ENCODE results near the gene OR56A5.

OR56A5 gene

GRCh38 chr11:5931061-5931460 lies 37.2 kb downstream of the OR56A5 start:
- DNase-seq: no peak

DNA sequence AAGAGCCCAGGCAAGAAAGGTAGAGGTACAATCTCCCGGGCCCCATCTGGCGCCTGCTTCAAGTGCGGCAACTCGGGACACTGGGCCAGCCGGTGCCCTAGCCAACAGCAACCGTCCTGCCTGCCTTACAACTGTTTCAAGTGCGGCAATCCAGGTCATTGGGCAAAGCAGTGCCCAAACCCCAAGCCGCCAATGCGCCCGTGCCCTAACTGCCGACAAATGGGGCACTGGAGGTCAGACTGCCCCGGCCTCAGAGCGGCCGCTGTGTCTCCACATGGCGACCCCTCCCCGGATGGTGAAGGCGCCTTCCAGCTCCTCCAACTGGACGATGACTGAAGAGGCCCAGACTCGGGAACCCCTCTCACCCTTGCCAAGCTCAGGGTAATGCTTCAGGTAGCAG lies 37.7 kb downstream of the OR56A5 start:
- no peak for DNase-seq

DNA sequence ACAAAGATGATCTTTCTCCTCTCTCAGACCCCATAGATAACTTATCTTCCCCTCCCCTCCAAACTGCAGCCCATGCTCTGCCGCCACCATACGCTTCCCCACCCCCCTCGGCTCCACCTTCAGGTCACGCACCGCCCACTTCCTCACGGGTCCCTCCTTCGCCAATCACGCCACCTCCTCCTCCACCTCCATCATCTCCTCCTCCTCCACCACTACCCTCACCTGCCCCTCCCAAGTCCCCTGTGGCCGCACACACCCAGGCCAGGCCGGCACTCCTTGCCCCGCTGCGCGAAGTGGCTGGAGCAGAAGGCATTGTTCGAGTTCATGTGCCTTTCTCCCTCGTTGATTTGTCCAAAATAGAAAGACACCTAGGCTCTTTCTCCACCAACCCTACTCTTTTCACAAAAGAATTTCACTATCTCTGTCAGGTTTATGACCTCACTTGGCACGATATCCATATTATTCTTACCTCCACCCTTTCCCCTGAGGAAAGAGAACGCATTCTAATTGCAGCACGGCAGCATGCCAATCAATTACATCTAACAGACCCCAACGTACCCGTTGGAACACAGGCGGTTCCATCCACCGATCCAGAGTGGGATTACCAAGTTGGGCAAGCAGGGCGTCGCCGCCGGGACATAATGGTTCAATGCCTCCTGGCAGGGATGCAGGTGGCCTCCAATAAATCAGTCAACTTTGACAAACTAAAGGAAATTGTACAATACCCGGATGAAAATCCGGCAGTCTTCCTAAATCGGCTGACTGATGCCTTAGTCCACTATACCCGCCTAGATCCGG lies 38.5 kb downstream of the OR56A5 start:
- DNase-seq: no peak

GRCh38 chr11:5928811-5929210 lies 39.5 kb downstream of the OR56A5 start:
- no peak for DNase-seq

- DNase-seq: no peak
Measured at GRCh38 chr11:5928271-5928670, 40.0 kb downstream of the OR56A5 start.

GRCh38 chr11:5923794-5924193 lies 44.5 kb downstream of the OR56A5 start:
- no peak for DNase-seq

DNA sequence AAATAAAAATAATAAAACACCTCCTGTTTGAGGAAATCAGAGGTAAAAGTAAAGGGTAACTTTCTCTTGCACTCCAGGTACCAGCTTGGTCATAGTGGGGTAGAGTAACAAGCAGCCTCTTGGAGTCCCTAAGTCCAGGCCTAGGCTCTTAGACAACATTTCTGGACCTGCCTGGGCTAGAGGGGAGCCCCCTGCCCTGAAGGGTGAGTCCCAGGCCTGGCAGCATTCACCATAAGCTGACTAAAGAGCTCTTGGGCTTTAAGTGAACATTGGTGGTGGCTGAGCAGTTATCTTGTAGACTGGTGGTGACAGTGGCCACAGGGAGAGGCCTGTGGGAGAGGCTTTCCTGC lies 44.9 kb downstream of the OR56A5 start:
- no peak for DNase-seq

GRCh38 chr11:5922749-5923426 lies 45.4 kb downstream of the OR56A5 start:
- DNase-seq: no peak

Data from CD4-positive, alpha-beta T cell treated with Interleukin-1 beta for 1 hour (primary cell).